HCT116 (cell line): ENCODE results near the gene GEMIN7. TPM values are rescaled to one million over a fixed set of nuclear protein-coding genes. Genes with fewer than 3 reads are reported as not detected.

Experiments used
- ATAC-seq: fragments of 200-7000 bp; cut with Tn5 transposase; 2 replicates; pipeline ENCODE4 v1.9.1; 2020; ENCODE audit warnings: mild to moderate bottlenecking, moderate library complexity
- BruUV-seq: library from RNA; stranded (reverse); fragments of 400-500 nt; replicated peaks from 2 replicates; lab custom pipeline; 2021; lab: Mats Ljungman, UMichigan
- CTCF ChIA-PET: fragments of 300-600 bp; sonication (Branson Sonifier 250); formaldehyde crosslinking; loops from one replicate; lab custom pipeline; 2021; ENCODE audit warnings: antibody characterized with exemption; lab: Charles Lee
- POLR2A ChIA-PET: fragments of 300-600, 350-600 bp; sonication (Branson Sonifier 250); formaldehyde crosslinking; loops from one replicate; lab custom pipeline; 2021; ENCODE audit warnings: antibody characterized with exemption; lab: Charles Lee
- RAD21 ChIA-PET, 2 experiments: fragments of 300-600 bp; sonication (Branson Sonifier 250); formaldehyde crosslinking; loops; one replicate each; lab custom pipeline; 2023; ENCODE audit warnings: low total read pairs in 2 of 2; ENCODE audit not compliant: uncharacterized antibody in 2 of 2, unreplicated experiment in 2 of 2, low non-redundant PET in 1 of 2; lab: Charles Lee
- DNase-seq: peaks from one replicate; pipeline ENCODE4 v3.0.0-alpha.2; 2010; ENCODE audit warnings: low read depth, low spot score
- H2AFZ ChIP-seq: fragments of 200-600 bp; shearing (Covaris generic), sonication (generic); 2 replicates; pipeline ENCODE4 v1.6.1; 2017; ENCODE audit warnings: low read depth, mixed run types, mixed read lengths, antibody characterized with exemption, low read length; ENCODE audit not compliant: poor library complexity, severe bottlenecking
- H3K27ac ChIP-seq: 2 replicates; pipeline ENCODE4 v1.5.1; 2012; ENCODE audit warnings: low read depth, low read length
- H3K27me3 ChIP-seq: fragments of 200-600 bp; sonication (generic); 2 replicates; pipeline ENCODE4 v1.6.1; 2016; ENCODE audit warnings: mixed run types, low read length, mixed read lengths; ENCODE audit not compliant: insufficient read depth
- H3K36me3 ChIP-seq, 2 experiments: fragments of 200-500 bp in 1 of 2; fragments of 200-600 bp in 1 of 2; sonication (Bioruptor generic) in 1 of 2; sonication (generic) in 1 of 2; 2 replicates each; pipeline versions ENCODE4 v1.5.1 to v1.6.1; 2014 to 2016; ENCODE audit warnings: low read length in 2 of 2, inconsistent platforms in 1 of 2, mixed read lengths in 1 of 2, mixed run types in 1 of 2; ENCODE audit not compliant: insufficient read depth in 2 of 2, control insufficient read depth in 1 of 2
- H3K4me1 ChIP-seq, 2 experiments: fragments of 200-600 bp in 1 of 2; sonication (generic) in 1 of 2; 2 replicates each; pipeline versions ENCODE4 v1.5.1 to v1.6.1; 2012 to 2017; ENCODE audit warnings: low read length in 2 of 2, inconsistent platforms in 1 of 2, mild to moderate bottlenecking in 1 of 2, mixed read lengths in 1 of 2, mixed run types in 1 of 2, moderate library complexity in 1 of 2; ENCODE audit not compliant: insufficient read depth in 2 of 2, control insufficient read depth in 1 of 2
- H3K4me2 ChIP-seq: fragments of 200-600 bp; sonication (generic); 2 replicates; pipeline ENCODE4 v1.6.1; 2017; ENCODE audit warnings: mixed run types, low read length, mixed read lengths
- H3K4me3 ChIP-seq, 2 experiments: fragments of 200-600 bp in 1 of 2; sonication (generic) in 1 of 2; replicated peaks in 1 of 2; 2 replicates each; pipeline ENCODE4 v1.5.1; 2011 to 2016; ENCODE audit warnings: low read length in 2 of 2, control low read depth in 1 of 2, low read depth in 1 of 2, mild to moderate bottlenecking in 1 of 2, mixed read lengths in 1 of 2, mixed run types in 1 of 2
- H3K79me2 ChIP-seq: fragments of 200-600 bp; sonication (generic); 2 replicates; pipeline ENCODE4 v1.6.1; 2017; ENCODE audit warnings: mild to moderate bottlenecking, mixed run types, low read length, moderate library complexity, mixed read lengths; ENCODE audit not compliant: insufficient read depth
- H3K9ac ChIP-seq: fragments of 200-600 bp; sonication (generic); 2 replicates; pipeline ENCODE4 v1.6.1; 2016; ENCODE audit warnings: low read length, mixed read lengths
- H3K9me2 ChIP-seq: fragments of 200-600 bp; sonication (generic), shearing (Covaris generic); 2 replicates; pipeline ENCODE4 v1.6.1; 2017; ENCODE audit warnings: mixed run types, mild to moderate bottlenecking, moderate library complexity; ENCODE audit not compliant: insufficient read depth
- H3K9me3 ChIP-seq, 2 experiments: fragments of 200-500 bp in 1 of 2; fragments of 200-600 bp in 1 of 2; sonication (Bioruptor generic) in 1 of 2; sonication (generic) in 1 of 2; 2 replicates each; pipeline ENCODE4 v1.6.1; 2014 to 2017; ENCODE audit warnings: low read length in 2 of 2, mixed read lengths in 2 of 2, inconsistent platforms in 1 of 2, low read depth in 1 of 2, mild to moderate bottlenecking in 1 of 2, mixed run types in 1 of 2, moderate library complexity in 1 of 2; ENCODE audit not compliant: control insufficient read depth in 1 of 2, insufficient read depth in 1 of 2
- H4K20me1 ChIP-seq: fragments of 200-600 bp; sonication (generic), shearing (Covaris generic); 2 replicates; pipeline ENCODE4 v1.6.1; 2017; ENCODE audit warnings: mixed run types, mild to moderate bottlenecking, moderate library complexity; ENCODE audit not compliant: insufficient read depth
- ATF3 ChIP-seq: IDR thresholded peaks from 2 replicates; pipeline ENCODE4 v1.6.1; 2012
- CBX3 ChIP-seq: IDR thresholded peaks from 2 replicates; pipeline ENCODE4 v1.6.1; 2012; ENCODE audit warnings: low read depth
- CEBPB ChIP-seq: IDR thresholded peaks from 2 replicates; pipeline ENCODE4 v1.6.1; 2012; ENCODE audit warnings: low read depth
- CTCF ChIP-seq, 3 experiments: fragments of 200-600 bp in 1 of 3; sonication (generic) in 1 of 3; IDR thresholded peaks in 2 of 3; conservative IDR thresholded peaks in 1 of 3; 2 replicates each; pipeline ENCODE4 v1.5.1; 2012 to 2017; ENCODE audit warnings: low read depth in 2 of 3, low read length in 2 of 3, antibody characterized with exemption in 1 of 3, borderline replicate concordance in 1 of 3, control low read depth in 1 of 3, mild to moderate bottlenecking in 1 of 3, mixed read lengths in 1 of 3, mixed run types in 1 of 3, moderate library complexity in 1 of 3; ENCODE audit not compliant: insufficient read depth in 1 of 3
- EGR1 ChIP-seq: IDR thresholded peaks from 2 replicates; pipeline ENCODE4 v1.6.1; 2012; ENCODE audit warnings: low read depth
- ELF1 ChIP-seq: IDR thresholded peaks from 2 replicates; pipeline ENCODE4 v1.6.1; 2012; ENCODE audit warnings: low read depth, borderline replicate concordance
- EZH2phosphoT487 ChIP-seq: fragments of 200-600 bp; IDR thresholded peaks from 2 replicates; pipeline ENCODE4 v1.6.1; 2018; ENCODE audit warnings: antibody characterized with exemption, borderline replicate concordance
- POLR2AphosphoS5 ChIP-seq: IDR thresholded peaks from 2 replicates; pipeline ENCODE4 v1.6.1; 2011; ENCODE audit warnings: mild to moderate bottlenecking, low read depth, low read length, moderate library complexity
- RAD21 ChIP-seq: IDR thresholded peaks from 2 replicates; pipeline ENCODE4 v1.6.1; 2012; ENCODE audit warnings: low read depth, mild to moderate bottlenecking
- REST ChIP-seq: IDR thresholded peaks from 2 replicates; pipeline ENCODE4 v1.6.1; 2012; ENCODE audit warnings: low read depth
- SP1 ChIP-seq: IDR thresholded peaks from 2 replicates; pipeline ENCODE4 v1.6.1; 2012; ENCODE audit warnings: low read depth
- SRF ChIP-seq: IDR thresholded peaks from 2 replicates; pipeline ENCODE4 v1.6.1; 2012; ENCODE audit warnings: low read depth
- TCF7L2 ChIP-seq: IDR thresholded peaks from 2 replicates; pipeline ENCODE4 v1.7.0; 2011; ENCODE audit warnings: borderline replicate concordance, inconsistent platforms; ENCODE audit not compliant: insufficient read depth, insufficient read length; ENCODE audit errors: extremely low read depth
- YY1 ChIP-seq: IDR thresholded peaks from 2 replicates; pipeline ENCODE4 v1.6.1; 2011; ENCODE audit warnings: low read length, low read depth, moderate library complexity, mild to moderate bottlenecking; ENCODE audit not compliant: insufficient replicate concordance; ENCODE audit errors: extremely low read depth
- ZBTB33 ChIP-seq: IDR thresholded peaks from 2 replicates; pipeline ENCODE4 v1.6.1; 2011; ENCODE audit warnings: mild to moderate bottlenecking, low read length, moderate library complexity; ENCODE audit not compliant: insufficient replicate concordance; ENCODE audit errors: extremely low read depth
- ZFX ChIP-seq: fragments of 450-650 bp; IDR thresholded peaks from 2 replicates; pipeline ENCODE4 v1.6.1; 2017
- ZNF274 ChIP-seq: fragments of 200-500 bp; sonication (Bioruptor generic); IDR thresholded peaks from 2 replicates; pipeline ENCODE4 v1.6.1; 2014; ENCODE audit warnings: mild to moderate bottlenecking, low read depth, low read length, inconsistent platforms
- intact Hi-C: fragments of 100-400 bp; cut with micrococcal nuclease; formaldehyde crosslinking; loops from 2 replicates; pipeline ENCODE4 v1.10.0; 2022
- total RNA-seq: library from RNA; stranded (reverse); gene quantifications from one replicate; pipeline ENCODE4 v1.2.1, GENCODE V29; 2021; ENCODE audit not compliant: unreplicated experiment

GEMIN7 gene
- total RNA-seq, 1 experiment from 2014 or later = 35.4 TPM

- Histone ChIP-seq H3K27ac (no peak overlapping the region), H4K20me1 (no peaks in the 10 kb centered on the region), H3K4me1 (peaks cover 10 to 11% of the 10 kb centered on the region in 2 experiments; a peak in 3 of 4 replicates), H2AFZ (no peak overlapping the region), H3K9ac (no peak overlapping the region), H3K36me3 (no peaks in the 10 kb centered on the region), H3K79me2 (peaks cover 60% of the 10 kb centered on the region; the same call in 1 of the 2 replicates), H3K4me3 (no peak overlapping the region), H3K27me3 (no peaks in the 10 kb centered on the region), H3K9me2 (no peaks in the 10 kb centered on the region), H3K4me2 (no peak overlapping the region), H3K9me3 (no peaks in the 10 kb centered on the region)
- no TSS peak for BruUV-seq
- ChIA-PET RAD21 (no interaction called here), POLR2A (no interaction called here), CTCF (no interaction called here)
- no peak for DNase-seq
- ATAC-seq = no peak
- intact Hi-C loops = no loop called here
- TF ChIP-seq CTCF (IDR thresholded peaks at IDR 0.05 in 2 of 3, conservative IDR thresholded peaks at IDR 0.05 in 1 of 3; ENCODE audit: borderline replicate concordance in 1 of 3, insufficient read depth in 1 of 3, low read depth in 2 of 3, low read length in 2 of 3) (no peak), EZH2phosphoT487 (no peak), YY1 (no peak), REST (no peak), RAD21 (no peak), ATF3 (no peak), CEBPB (no peak), SRF (no peak), ZBTB33 (no peak), ZNF274 (no peak), POLR2AphosphoS5 (no peak), SP1 (no peak), TCF7L2 (no peak), EGR1 (no peak), CBX3 (no peak), ELF1 (no peak), ZFX (no peak)
Measured at GRCh38 chr19:45135176-45135885, 56.3 kb downstream of the GEMIN7 start.
